GM23248 (cell line): ENCODE results near the gene ADAMTSL1.

Experiments
- EZH2 ChIP-seq: fragments of 200-600 bp; sonication (generic); IDR thresholded peaks from 2 replicates; pipeline ENCODE4 v1.6.1; 2018; ENCODE audit warnings: antibody characterized with exemption, mild to moderate bottlenecking; ENCODE audit not compliant: insufficient read depth, poor library complexity, severe bottlenecking
- EZH2phosphoT487 ChIP-seq: fragments of 200-600 bp; sonication (generic); IDR thresholded peaks from 2 replicates; pipeline ENCODE4 v1.6.1; 2018; ENCODE audit warnings: antibody characterized with exemption, moderate library complexity, mild to moderate bottlenecking, low read depth; ENCODE audit not compliant: insufficient read depth

DNA sequence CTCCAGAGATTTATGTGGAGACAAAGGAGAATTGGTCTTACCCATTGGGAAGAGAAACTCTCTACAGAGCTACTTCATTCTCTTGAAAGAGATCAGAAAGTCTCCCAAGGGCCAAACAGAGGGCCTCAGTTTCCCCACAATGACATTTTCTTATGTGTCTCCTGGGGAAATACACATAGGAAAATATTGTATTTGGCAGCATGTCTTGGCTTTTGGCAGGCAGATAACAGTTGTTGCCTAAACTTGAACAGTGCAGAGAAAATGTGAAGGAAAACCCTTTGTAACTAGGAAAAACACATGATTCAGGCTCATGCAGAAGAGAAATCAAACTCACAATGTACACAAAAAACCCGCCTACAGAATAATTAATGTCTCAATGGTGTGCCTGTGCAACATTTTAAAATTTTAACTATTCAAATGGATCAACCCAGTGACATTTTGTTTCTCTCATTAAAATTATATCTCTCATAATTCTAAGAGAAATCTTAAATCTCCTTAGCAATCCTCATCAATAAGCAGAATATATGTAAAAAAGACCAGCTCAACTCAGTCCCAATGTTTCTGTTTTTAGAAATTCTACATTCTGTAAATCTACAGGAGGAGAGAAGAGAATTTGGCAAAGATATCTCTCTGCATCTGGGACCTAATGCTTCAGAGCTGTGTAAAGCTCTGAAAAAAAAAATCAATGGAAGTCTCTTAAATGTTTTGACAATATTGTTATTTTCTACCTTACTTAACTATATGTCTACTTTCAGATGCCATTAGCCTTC, 205.1 kb downstream of the ADAMTSL1 start:
- no peak for TF ChIP-seq EZH2
- no peak for TF ChIP-seq EZH2phosphoT487
